ENCODE data around the gene TMEM243. TPM values are rescaled to one million over a fixed set of nuclear protein-coding genes. Genes with fewer than 3 reads are reported as not detected.

Gene TMEM243
- total RNA-seq, 1 donor from 2014 or later: 29.2 TPM

- DNase-seq: no peak
Observed at GRCh38 chr7:87155788-87156187, 63.7 kb downstream of the TMEM243 start.

DNA sequence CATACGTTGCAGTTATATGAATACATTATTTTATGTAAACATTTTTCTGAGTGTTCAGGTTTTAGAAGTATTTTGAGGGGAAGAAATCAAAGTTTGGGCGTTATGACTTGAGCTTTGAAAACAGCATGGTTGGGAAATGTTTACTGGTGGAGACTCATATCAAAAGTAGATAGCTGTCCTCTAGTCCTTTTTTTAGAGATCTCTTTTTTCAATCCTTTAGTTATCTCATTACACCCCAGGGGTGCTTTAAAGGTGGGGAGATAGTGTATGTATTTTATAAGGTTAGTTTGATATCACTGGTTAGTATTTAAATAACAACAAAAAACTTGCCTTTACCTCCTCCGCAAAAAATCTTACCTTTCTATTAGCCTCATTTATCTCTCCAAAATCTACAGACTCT, 65.0 kb downstream of the TMEM243 start:
- DNase-seq: no peak

DNA sequence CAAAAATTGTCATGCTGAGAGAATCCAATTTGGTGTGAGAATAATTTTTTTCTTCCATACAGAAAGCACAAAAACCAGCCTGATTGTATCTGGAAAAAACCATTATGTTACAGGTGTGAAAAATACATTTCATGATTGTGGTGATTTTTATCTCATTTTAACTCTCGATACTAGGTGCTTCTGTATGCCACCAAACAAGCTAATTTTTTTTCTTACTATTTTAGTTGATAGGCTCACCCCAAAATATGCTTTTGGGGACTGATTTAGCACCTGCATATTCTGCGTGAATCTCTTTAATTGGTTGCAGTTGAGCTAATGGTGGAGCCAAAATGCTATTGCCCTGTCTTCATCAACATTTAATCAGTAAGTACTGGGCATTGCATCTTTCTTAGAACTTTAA, 65.4 kb downstream of the TMEM243 start:
- DNase-seq: no peak

DNA sequence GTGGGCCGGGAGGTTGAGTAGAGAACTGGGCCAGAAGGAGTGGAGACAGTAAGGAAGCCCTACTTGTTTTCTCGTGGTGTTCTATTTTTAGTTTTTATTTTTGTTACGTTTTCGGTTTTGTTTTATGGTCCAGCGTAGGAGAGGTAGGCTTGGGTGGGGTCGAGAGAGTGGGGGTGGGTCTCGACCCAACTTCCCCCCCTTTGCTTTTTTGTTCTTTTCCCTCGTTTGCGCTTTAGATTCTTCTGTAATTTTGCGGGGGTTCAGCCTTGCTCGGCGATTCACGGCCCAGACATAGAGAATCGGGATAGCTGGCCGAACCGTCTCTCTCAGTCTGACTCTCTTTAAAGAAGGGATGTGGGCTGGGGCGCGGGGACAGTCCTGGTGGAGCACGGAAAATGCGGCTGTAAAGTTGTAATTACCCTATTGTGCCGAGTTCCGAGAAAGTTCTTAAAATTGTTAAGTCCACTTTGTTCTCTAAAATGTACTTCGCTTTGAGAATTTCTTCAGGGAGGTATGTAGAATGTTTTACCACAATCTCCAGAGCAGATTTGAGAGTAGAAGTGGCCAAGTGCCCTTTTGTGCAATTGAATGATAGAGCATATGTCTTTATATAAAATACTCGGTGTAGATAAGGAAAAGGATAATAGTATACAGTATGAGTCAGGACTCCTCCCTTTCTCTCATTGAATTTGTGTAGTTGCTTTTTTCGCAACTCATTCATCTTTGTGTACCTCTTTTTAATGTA, 66.5 kb downstream of the TMEM243 start:
- peak; percentile 63 for DNase-seq

GRCh38 chr7:87152112-87152896, 67.2 kb downstream of the TMEM243 start, which contains the start of gene DMTF1:
Gene DMTF1 (plus strand): TSS chr7:87152453. CDS start chr7:87164942, 12,489 bp downstream.
- DNase-seq: peak; percentile 98

DNA sequence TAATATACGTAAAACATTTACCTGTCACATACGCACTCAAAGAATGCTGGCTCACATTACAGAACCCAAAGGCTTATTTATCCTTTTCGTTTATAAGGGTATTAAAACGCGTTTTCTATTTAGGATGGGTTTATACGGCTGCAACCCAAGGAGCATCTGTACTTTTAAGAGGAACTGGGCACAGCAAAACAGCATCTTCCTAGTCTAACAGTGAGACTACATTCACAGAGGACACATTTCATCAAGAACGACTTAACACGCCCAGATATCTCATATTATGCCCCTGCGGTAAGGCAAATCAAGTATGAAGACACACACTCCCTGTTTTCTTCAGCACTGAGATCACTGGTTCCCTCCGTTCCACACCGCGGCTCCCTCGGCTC, 67.8 kb downstream of the TMEM243 start:
- no peak for DNase-seq

GRCh38 chr7:87151002-87151728, 68.4 kb downstream of the TMEM243 start:
- no peak for DNase-seq

- DNase-seq: peak; percentile 25
Observed at GRCh38 chr7:87148332-87148955, 71.1 kb downstream of the TMEM243 start.

DNA sequence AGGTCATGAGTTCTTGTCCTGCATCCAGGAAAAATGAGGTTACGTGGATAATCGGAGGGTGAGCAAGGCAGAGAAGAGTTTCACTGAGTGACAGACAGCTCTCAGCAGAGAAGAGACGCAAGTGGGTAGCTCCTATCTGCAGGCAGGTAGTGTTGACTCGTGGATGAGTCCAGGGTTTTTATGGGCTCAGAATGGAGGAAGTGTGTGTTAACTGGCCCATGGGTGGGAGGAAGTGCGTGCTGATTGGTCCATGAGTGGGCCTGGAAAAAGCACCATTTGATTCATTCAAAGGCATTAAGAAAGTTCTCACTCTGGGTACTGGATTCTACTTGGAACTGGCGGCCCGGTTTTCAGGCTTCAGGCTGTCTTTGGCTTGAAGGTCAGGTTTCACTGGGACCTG, 72.0 kb downstream of the TMEM243 start:
- DNase-seq: no peak

- DNase-seq: peak; percentile 57
Observed at GRCh38 chr7:87146740-87147386, 72.7 kb downstream of the TMEM243 start.

Small RNA genes lying within 50 kb of the gene (small RNA-seq; reads per million reads assigned to genes)
- gene RF00019 (ENCODE audit: low replicate concordance) (not detected), gene RF02271 (ENCODE audit: low replicate concordance) (not detected)

Other genes starting within 250 kb of the TMEM243 start
- gene ELAPOR2, start 160.1 kb downstream of the TMEM243 start, total RNA-seq: 13.8 TPM
- gene DMTF1, start 67.3 kb downstream of the TMEM243 start, total RNA-seq: 142 TPM
- 30.4 TPM for gene CROT, start 125.9 kb upstream of the TMEM243 start, total RNA-seq

Measured in tongue (tissue), 3 donors.